SU-DHL-6 (cell line): ENCODE measurements around the gene SORL1.

ENCODE experiments used
- EZH2phosphoT487 ChIP-seq: fragments of 200-600 bp; sonication (generic), shearing (Covaris generic); conservative IDR thresholded peaks from 2 replicates; pipeline ENCODE4 v1.6.1; 2018; ENCODE audit warnings: mild to moderate bottlenecking, antibody characterized with exemption, low read length, moderate library complexity, mixed read lengths
- TF ChIP-seq, protein P1 (sequence below): fragments of 200-600 bp; sonication (generic); IDR thresholded peaks from one replicate; pipeline ENCODE4 v1.5.1; 2017; ENCODE audit warnings: antibody characterized with exemption, mild to moderate bottlenecking, low read length, moderate library complexity; ENCODE audit not compliant: insufficient read depth, poor library complexity, severe bottlenecking

- TF ChIP-seq, protein P1, sequence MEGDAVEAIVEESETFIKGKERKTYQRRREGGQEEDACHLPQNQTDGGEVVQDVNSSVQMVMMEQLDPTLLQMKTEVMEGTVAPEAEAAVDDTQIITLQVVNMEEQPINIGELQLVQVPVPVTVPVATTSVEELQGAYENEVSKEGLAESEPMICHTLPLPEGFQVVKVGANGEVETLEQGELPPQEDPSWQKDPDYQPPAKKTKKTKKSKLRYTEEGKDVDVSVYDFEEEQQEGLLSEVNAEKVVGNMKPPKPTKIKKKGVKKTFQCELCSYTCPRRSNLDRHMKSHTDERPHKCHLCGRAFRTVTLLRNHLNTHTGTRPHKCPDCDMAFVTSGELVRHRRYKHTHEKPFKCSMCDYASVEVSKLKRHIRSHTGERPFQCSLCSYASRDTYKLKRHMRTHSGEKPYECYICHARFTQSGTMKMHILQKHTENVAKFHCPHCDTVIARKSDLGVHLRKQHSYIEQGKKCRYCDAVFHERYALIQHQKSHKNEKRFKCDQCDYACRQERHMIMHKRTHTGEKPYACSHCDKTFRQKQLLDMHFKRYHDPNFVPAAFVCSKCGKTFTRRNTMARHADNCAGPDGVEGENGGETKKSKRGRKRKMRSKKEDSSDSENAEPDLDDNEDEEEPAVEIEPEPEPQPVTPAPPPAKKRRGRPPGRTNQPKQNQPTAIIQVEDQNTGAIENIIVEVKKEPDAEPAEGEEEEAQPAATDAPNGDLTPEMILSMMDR, result no peak
- no peak for TF ChIP-seq EZH2phosphoT487
Measured at GRCh38 chr11:121445071-121445768, 6.9 kb upstream of the SORL1 start.
